Kidney (tissue), 14 donors: ENCODE results near the gene LTO1. TPM values are rescaled to one million over a fixed set of nuclear protein-coding genes. Genes with fewer than 3 reads are reported as not detected.

ENCODE experiments used
- DNase-seq, 5 donors: peaks; one replicate each; pipeline ENCODE4 v3.0.0-alpha.2; 2013 to 2020
- FAIRE-seq: peaks from 2 replicates; lab custom pipeline; 2012; peaks lifted over from hg19 to GRCh38; lab: Jason Lieb, UNC
- H3K27ac ChIP-seq, 2 donors: one replicate each; pipeline ENCODE4 v1.7.0; 2013; ENCODE audit warnings: low read depth in 2 of 2, low read length in 2 of 2, inconsistent platforms in 1 of 2
- H3K27me3 ChIP-seq: one replicate; pipeline ENCODE4 v1.7.1; 2013; ENCODE audit warnings: low read length, inconsistent platforms; ENCODE audit not compliant: control insufficient read depth, insufficient read depth
- H3K36me3 ChIP-seq, 3 donors: one replicate each; pipeline versions ENCODE4 v1.7.0 to v1.7.1; 2013; ENCODE audit warnings: low read length in 3 of 3, control low read depth in 1 of 3, inconsistent platforms in 1 of 3; ENCODE audit not compliant: insufficient read depth in 3 of 3, control insufficient read depth in 2 of 3
- H3K4me1 ChIP-seq, 3 donors: one replicate each; pipeline versions ENCODE4 v1.7.0 to v1.7.1; 2013; ENCODE audit warnings: low read length in 3 of 3, inconsistent platforms in 1 of 3, low read depth in 1 of 3; ENCODE audit not compliant: control insufficient read depth in 2 of 3, insufficient read depth in 2 of 3
- H3K4me3 ChIP-seq, 3 donors: one replicate each; pipeline versions ENCODE4 v1.7.0 to v1.8.1; 2013; ENCODE audit warnings: low read length in 3 of 3, control low read depth in 1 of 3, inconsistent platforms in 1 of 3
- H3K9ac ChIP-seq, 3 donors: one replicate each; pipeline versions ENCODE4 v1.7.0 to v1.7.1; 2013; ENCODE audit warnings: low read length in 3 of 3, control low read depth in 1 of 3, inconsistent platforms in 1 of 3
- H3K9me3 ChIP-seq, 3 donors: one replicate each; pipeline versions ENCODE4 v1.7.0 to v1.7.1; 2013; ENCODE audit warnings: low read length in 3 of 3, control low read depth in 1 of 3, inconsistent platforms in 1 of 3; ENCODE audit not compliant: control insufficient read depth in 2 of 3, insufficient read depth in 1 of 3
- CTCF ChIP-seq: IDR thresholded peaks from 3 replicates; pipeline ENCODE4 v1.5.1; 2012; ENCODE audit warnings: mild to moderate bottlenecking, moderate library complexity, borderline replicate concordance; ENCODE audit not compliant: insufficient read depth; ENCODE audit errors: extremely low read depth
- intact Hi-C: fragments of 100-400 bp; cut with DNase I; formaldehyde crosslinking; loops from one replicate; pipeline ENCODE4 v1.11.1; 2022
- polyA plus RNA-seq: library from polyadenylated mRNA; stranded (reverse); fragments of 350-450 nt; fragmentation: Illumina TruSeq; extraction: RNeasy Lipid Tissue Mini Kit (QIAGEN cat#74804); gene quantifications from one replicate; pipeline ENCODE4 v1.2.3, GENCODE V29; 2014; ENCODE audit warnings: low read depth, low replicate concordance; ENCODE audit not compliant: insufficient read depth
- total RNA-seq: library from RNA; stranded (reverse); fragmentation: NEBNext Ultra II Directional; extraction: Animal tissue kit (Norgen Biotek cat#: 25700); gene quantifications from one replicate; pipeline ENCODE4 v1.2.1, GENCODE V29; 2021
- donor health status: control.
- donor health status: control.
- donor health status: control.
- donor health status: control.
- donor health status: control.
- donor health status: DM: yes; HTN: yes; CAD: no.
- donor health status: Normal renal cell carcinoma (clear cell type).

LTO1 gene
- total and polyA plus RNA-seq, 2 donors from 2014 or later = 14.6 to 21.9 TPM

GRCh38 chr11:69650081-69650831, 24.9 kb downstream of the LTO1 start:
- H3K36me3 ChIP-seq = peaks cover 0 to 46% (median 12%) of the 10 kb centered on the region in 3 donors
- no peaks in the 10 kb centered on the region for H3K27me3 ChIP-seq
- peak in 2 of 5 donors; percentile 40 to 62 for DNase-seq
- no peaks in the 10 kb centered on the region for H3K9me3 ChIP-seq
- peaks cover 0 to 2% (median 0%) of the 10 kb centered on the region in 3 donors for H3K4me1 ChIP-seq
- no peak for TF ChIP-seq CTCF
- no peak overlapping the region for H3K27ac ChIP-seq
- no peak overlapping the region for H3K9ac ChIP-seq
- H3K4me3 ChIP-seq = no peak overlapping the region
- no peak for FAIRE-seq
- intact Hi-C loops = no loop called here

GRCh38 chr11:69649576-69649900, 25.6 kb downstream of the LTO1 start:
- intact Hi-C loops = loop anchor here (5.0 kb wide), 1 partner anchor 547 kb away; no protein-coding TSS in a partner anchor
- no peaks in the 10 kb centered on the region for H3K9me3 ChIP-seq
- H3K27me3 ChIP-seq = no peaks in the 10 kb centered on the region
- peak in 1 of 5 donors; percentile 41 for DNase-seq
- no peak overlapping the region for H3K9ac ChIP-seq
- peaks cover 0 to 5% (median 4%) of the 10 kb centered on the region in 3 donors for H3K4me1 ChIP-seq
- FAIRE-seq = no peak
- no peak overlapping the region for H3K4me3 ChIP-seq
- no peak overlapping the region for H3K27ac ChIP-seq
- no peak for TF ChIP-seq CTCF
- H3K36me3 ChIP-seq = peaks cover 0 to 50% (median 12%) of the 10 kb centered on the region in 3 donors

- peaks cover 0 to 50% (median 12%) of the 10 kb centered on the region in 3 donors for H3K36me3 ChIP-seq
- no peaks in the 10 kb centered on the region for H3K27me3 ChIP-seq
- no peak overlapping the region for H3K9ac ChIP-seq
- FAIRE-seq = no peak
- no peak overlapping the region for H3K4me3 ChIP-seq
- H3K27ac ChIP-seq = no peak overlapping the region
- peak in 2 of 5 donors; percentile 50 to 65 for DNase-seq
- TF ChIP-seq CTCF = no peak
- no peaks in the 10 kb centered on the region for H3K9me3 ChIP-seq
- intact Hi-C loops = loop anchor here (5.0 kb wide), 1 partner anchor 547 kb away; no protein-coding TSS in a partner anchor
- peaks cover 0 to 10% (median 6%) of the 10 kb centered on the region in 3 donors for H3K4me1 ChIP-seq
These were observed 26.2 kb downstream of the LTO1 start for GRCh38 chr11:69648679-69649575.
